NOMO-1 treated with DMSO at 0.1 percent for 48 hours (cell line): ENCODE data around the gene CPB2.

Source experiments
- DNase-seq: peaks from one replicate; lab custom pipeline; 2025; ENCODE audit not compliant: unreplicated experiment; lab: John Stamatoyannopoulos, UW

CPB2 gene

GRCh38 chr13:46104868-46105267 is at the start of gene CPB2:
TSS of gene CPB2 (minus strand) at chr13:46105033. CDS start at chr13:46105009, 24 bp downstream.
- DNase-seq: no peak

GRCh38 chr13:46154136-46154801 is 49.4 kb upstream of the CPB2 start:
- no peak for DNase-seq

GRCh38 chr13:46152627-46153328 is 47.9 kb upstream of the CPB2 start:
- DNase-seq: no peak

GRCh38 chr13:46150134-46150693 is 45.4 kb upstream of the CPB2 start:
- DNase-seq: no peak

- DNase-seq: peak; percentile 58
Measured at GRCh38 chr13:46149272-46150133, 44.7 kb upstream of the CPB2 start.

- DNase-seq: no peak
Measured at GRCh38 chr13:46146898-46147297, 42.1 kb upstream of the CPB2 start.

- DNase-seq: no peak
Measured at GRCh38 chr13:46145950-46146349, 41.1 kb upstream of the CPB2 start.

- DNase-seq: no peak
Measured at GRCh38 chr13:46145135-46145534, 40.3 kb upstream of the CPB2 start.

- no peak for DNase-seq
Measured at GRCh38 chr13:46143184-46143701, 38.4 kb upstream of the CPB2 start.

GRCh38 chr13:46142776-46143175 is 37.9 kb upstream of the CPB2 start:
- no peak for DNase-seq

- DNase-seq: no peak
Measured at GRCh38 chr13:46140044-46140443, 35.2 kb upstream of the CPB2 start.

GRCh38 chr13:46137627-46138317 is 32.9 kb upstream of the CPB2 start:
- DNase-seq: no peak

GRCh38 chr13:46136688-46137087 is 31.9 kb upstream of the CPB2 start:
- DNase-seq: no peak

GRCh38 chr13:46134961-46135522 is 30.2 kb upstream of the CPB2 start:
- DNase-seq: no peak

- DNase-seq: no peak
Measured at GRCh38 chr13:46134494-46134893, 29.7 kb upstream of the CPB2 start.

GRCh38 chr13:46132109-46132508 is 27.3 kb upstream of the CPB2 start:
- DNase-seq: no peak

GRCh38 chr13:46131705-46132104 is 26.9 kb upstream of the CPB2 start:
- no peak for DNase-seq

GRCh38 chr13:46129955-46130618 is 25.3 kb upstream of the CPB2 start:
- DNase-seq: no peak

- DNase-seq: no peak
Measured at GRCh38 chr13:46129124-46129523, 24.3 kb upstream of the CPB2 start.
